A549 treated with RU486 at 1 μM for 4 hours (cell line): Measurements from ENCODE around the gene DCX. TPM values are rescaled to one million over a fixed set of nuclear protein-coding genes. Genes with fewer than 3 reads are reported as not detected.

Experiments
- total RNA-seq: library from RNA; stranded (reverse); fragments of 200-300 nt; extraction: Qiagen RNA extraction; gene quantifications from 5 replicates; pipeline ENCODE4 v1.2.3, GENCODE V29; 2022; ENCODE audit warnings: low read depth

Gene DCX
- total RNA-seq = not detected in 5 replicates

DNA sequence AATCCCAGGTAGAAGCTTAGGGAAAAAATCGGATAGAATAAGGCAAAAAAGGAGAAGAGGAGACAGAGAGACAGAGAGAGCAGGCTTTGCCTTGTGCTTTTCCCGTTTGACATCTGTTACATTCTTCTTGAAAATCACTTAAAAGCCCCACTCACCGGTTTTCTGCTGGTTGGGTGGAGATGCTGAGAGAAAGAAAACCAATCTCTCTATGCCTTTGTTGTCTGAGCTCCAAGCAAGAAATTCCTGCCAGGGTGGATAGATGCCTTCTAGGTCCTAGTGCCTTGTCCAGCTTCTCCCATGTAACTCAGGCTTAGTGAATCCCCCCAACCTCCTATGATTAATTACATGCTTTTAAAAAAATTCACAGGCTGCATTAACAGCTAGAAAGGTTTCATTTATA lies at the start of gene DCX:
DCX (minus strand) TSS at position 210 of the 400 bp plus-strand sequence. CDS start 1,794 bp downstream, outside the sequence.

GRCh38 chrX:111270339-111270738 lies 141.7 kb downstream of the DCX start, which contains the start of gene CAPN6:
CAPN6 (minus strand) TSS chrX:111270483; CDS start chrX:111263936, 6,547 bp downstream.

Other genes with a start within 250 kb of the DCX start
- not detected in 5 replicates for gene CAPN6, start 141.7 kb downstream of the DCX start, total RNA-seq
- not detected in 5 replicates for gene SERTM2, start 99.5 kb upstream of the DCX start, total RNA-seq